Breast epithelium (tissue), 4 donors: ENCODE measurements around the gene CDH8. TPM values are rescaled to one million over a fixed set of nuclear protein-coding genes. Genes with fewer than 3 reads are reported as not detected.
"Not testable (repeated sequence)": the region's sequence is repeated elsewhere in the genome, so short reads cannot be mapped to it uniquely, and the experiment has no call there.

Source experiments
- DNase-seq, 2 donors: peaks; one replicate each; pipeline ENCODE4 v3.0.0-alpha.2; 2019; ENCODE audit warnings: low spot score in 2 of 2
- H3K27ac ChIP-seq, 2 donors: fragments of 200-600 bp; sonication (generic) in 1 of 2; one replicate each; pipeline ENCODE4 v1.5.1; 2016 to 2019; ENCODE audit warnings: mild to moderate bottlenecking in 1 of 2
- H3K27me3 ChIP-seq, 2 donors: fragments of 200-600 bp; sonication (generic) in 1 of 2; one replicate each; pipeline versions ENCODE4 v1.5.1 to v1.6.0; 2017 to 2019; ENCODE audit warnings: control low read depth in 1 of 2, mild to moderate bottlenecking in 1 of 2
- H3K36me3 ChIP-seq: fragments of 200-600 bp; one replicate; pipeline ENCODE4 v1.5.1; 2019
- H3K4me1 ChIP-seq, 2 donors: fragments of 200-600 bp; sonication (generic); one replicate each; pipeline ENCODE4 v1.5.1; 2016 to 2019; ENCODE audit warnings: control low read depth in 1 of 2
- H3K4me3 ChIP-seq, 3 donors: fragments of 200-600 bp; sonication (generic); 1 replicate in 2 of 3; 2 replicates in 1 of 3; pipeline ENCODE4 v1.5.1; 2016 to 2019; ENCODE audit warnings: mild to moderate bottlenecking in 3 of 3, moderate library complexity in 2 of 3
- H3K9me3 ChIP-seq, 2 donors: fragments of 200-600 bp; sonication (generic) in 1 of 2; one replicate each; pipeline ENCODE4 v1.5.1; 2016 to 2019; ENCODE audit warnings: control low read depth in 1 of 2
- POLR2A ChIP-seq: fragments of 450-650 bp; IDR thresholded peaks from one replicate; pipeline ENCODE4 v1.6.1; 2016; ENCODE audit warnings: antibody characterized with exemption, mild to moderate bottlenecking, moderate library complexity
- POLR2AphosphoS5 ChIP-seq, 3 donors: sonication (generic); formaldehyde crosslinking; IDR thresholded peaks; one replicate each; pipeline ENCODE4 v1.6.1; 2017; ENCODE audit warnings: antibody characterized with exemption in 3 of 3
- intact Hi-C: fragments of 100-400 bp; cut with DNase I; formaldehyde crosslinking; loops from one replicate; pipeline ENCODE4 v1.15.1; 2023; ENCODE audit warnings: low total_unique reads
- total RNA-seq, 3 donors: library from RNA; depleted of rRNA; stranded (reverse); fragments of >200 nt; gene quantifications; one replicate each; pipeline ENCODE4 v1.1.0, GENCODE V29; 2016
- TF ChIP-seq, protein P1 (sequence below), 3 donors: fragments of 450-650 bp; IDR thresholded peaks; one replicate each; pipeline ENCODE4 v1.5.1; 2016 to 2017; ENCODE audit warnings: antibody characterized with exemption in 3 of 3, mild to moderate bottlenecking in 3 of 3, moderate library complexity in 3 of 3

Gene CDH8
- total RNA-seq, 3 donors from 2014 or later = under 0.01 to 0.15 TPM; not detected in 1

GRCh38 chr16:61798741-61799140 is 237.5 kb downstream of the CDH8 start:
- Histone ChIP-seq H3K27ac (no peak overlapping the region), H3K36me3 (no peaks in the 10 kb centered on the region), H3K4me3 (no peak overlapping the region), H3K4me1 (no peaks in the 10 kb centered on the region), H3K27me3 (no peaks in the 10 kb centered on the region), H3K9me3 (no peaks in the 10 kb centered on the region)
- no peak for TF ChIP-seq POLR2A
- TF ChIP-seq, protein P1, sequence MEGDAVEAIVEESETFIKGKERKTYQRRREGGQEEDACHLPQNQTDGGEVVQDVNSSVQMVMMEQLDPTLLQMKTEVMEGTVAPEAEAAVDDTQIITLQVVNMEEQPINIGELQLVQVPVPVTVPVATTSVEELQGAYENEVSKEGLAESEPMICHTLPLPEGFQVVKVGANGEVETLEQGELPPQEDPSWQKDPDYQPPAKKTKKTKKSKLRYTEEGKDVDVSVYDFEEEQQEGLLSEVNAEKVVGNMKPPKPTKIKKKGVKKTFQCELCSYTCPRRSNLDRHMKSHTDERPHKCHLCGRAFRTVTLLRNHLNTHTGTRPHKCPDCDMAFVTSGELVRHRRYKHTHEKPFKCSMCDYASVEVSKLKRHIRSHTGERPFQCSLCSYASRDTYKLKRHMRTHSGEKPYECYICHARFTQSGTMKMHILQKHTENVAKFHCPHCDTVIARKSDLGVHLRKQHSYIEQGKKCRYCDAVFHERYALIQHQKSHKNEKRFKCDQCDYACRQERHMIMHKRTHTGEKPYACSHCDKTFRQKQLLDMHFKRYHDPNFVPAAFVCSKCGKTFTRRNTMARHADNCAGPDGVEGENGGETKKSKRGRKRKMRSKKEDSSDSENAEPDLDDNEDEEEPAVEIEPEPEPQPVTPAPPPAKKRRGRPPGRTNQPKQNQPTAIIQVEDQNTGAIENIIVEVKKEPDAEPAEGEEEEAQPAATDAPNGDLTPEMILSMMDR (IDR thresholded peaks at IDR 0.05) = no peak
- intact Hi-C loops = no loop called here
- no peak for DNase-seq

GRCh38 chr16:61797961-61798507 is 238.2 kb downstream of the CDH8 start:
- DNase-seq = no peak
- TF ChIP-seq, protein P1 (IDR thresholded peaks at IDR 0.05) = no peak
- TF ChIP-seq POLR2A (no peak), POLR2AphosphoS5 (IDR thresholded peaks at IDR 0.05) (no peak)
- no peaks in the 10 kb centered on the region for H3K36me3 ChIP-seq
- H3K4me1 ChIP-seq = no peaks in the 10 kb centered on the region
- no peaks in the 10 kb centered on the region for H3K9me3 ChIP-seq
- H3K27me3 ChIP-seq = no peaks in the 10 kb centered on the region
- H3K4me3 ChIP-seq = no peak overlapping the region
- intact Hi-C loops = no loop called here
- no peak overlapping the region for H3K27ac ChIP-seq

DNA sequence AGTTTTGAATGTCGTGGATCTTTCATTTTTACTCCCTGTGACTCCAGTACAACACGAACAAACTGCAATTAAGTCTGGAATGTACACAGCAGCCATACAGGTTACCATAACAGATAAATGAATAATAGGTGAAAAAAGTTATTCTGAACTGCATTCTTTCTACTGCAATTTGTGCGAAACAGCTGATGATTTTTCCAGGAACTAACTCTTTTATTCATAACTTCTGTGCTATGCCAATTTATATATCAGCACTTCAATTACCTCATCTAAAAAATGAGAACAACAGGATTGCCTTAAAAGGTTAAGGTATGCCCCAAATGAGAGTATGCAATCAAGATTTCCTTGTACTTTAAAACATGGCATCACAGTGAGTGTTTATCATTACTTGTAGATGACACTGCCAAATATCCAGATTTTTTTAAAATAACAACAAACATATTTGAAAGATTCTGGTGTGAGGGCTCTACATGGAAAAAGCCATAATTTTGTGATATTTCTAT is 238.9 kb downstream of the CDH8 start:
- intact Hi-C loops = no loop called here
- no peak overlapping the region for H3K4me3 ChIP-seq
- H3K9me3 ChIP-seq = no peaks in the 10 kb centered on the region
- TF ChIP-seq POLR2AphosphoS5 (IDR thresholded peaks at IDR 0.05) (no peak), POLR2A (no peak)
- TF ChIP-seq, protein P1 (IDR thresholded peaks at IDR 0.05) = no peak
- H3K27ac ChIP-seq = no peak overlapping the region
- DNase-seq = no peak
- no peaks in the 10 kb centered on the region for H3K36me3 ChIP-seq
- no peaks in the 10 kb centered on the region for H3K4me1 ChIP-seq
- no peaks in the 10 kb centered on the region for H3K27me3 ChIP-seq

DNA sequence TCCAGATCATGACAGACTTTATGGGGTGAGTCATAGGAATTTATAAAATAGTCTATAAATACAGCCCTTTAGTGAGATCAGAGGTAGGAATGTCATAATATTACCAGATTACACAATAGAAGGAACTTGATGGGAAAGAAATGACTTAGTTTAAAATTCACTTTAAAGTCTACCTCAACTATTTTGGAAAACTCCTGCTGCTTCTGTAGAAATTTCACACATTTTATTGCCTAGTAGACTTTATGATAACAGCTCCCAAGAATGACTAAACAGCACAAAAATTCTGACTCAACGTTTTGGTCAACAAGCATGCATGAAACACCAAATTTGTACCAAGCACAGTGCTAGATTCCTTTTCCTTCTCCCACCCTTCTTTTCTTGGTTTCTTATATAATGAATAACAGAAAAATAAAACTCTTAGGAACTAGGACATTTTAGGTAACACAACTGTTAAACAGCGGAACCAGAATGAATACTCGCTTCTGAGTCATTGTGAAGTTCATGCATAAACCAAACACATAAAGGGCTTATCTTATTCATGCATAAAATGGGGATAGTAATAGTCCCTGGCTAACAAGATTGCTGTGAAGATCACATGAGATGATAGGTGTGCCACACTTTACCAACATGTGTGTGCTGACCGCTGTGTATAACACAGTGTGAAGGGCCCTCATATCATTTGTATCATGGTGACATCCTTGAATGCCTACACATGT is 243.9 kb downstream of the CDH8 start:
- H3K4me3 ChIP-seq = no peak overlapping the region
- no peak overlapping the region for H3K27ac ChIP-seq
- DNase-seq = no peak
- TF ChIP-seq POLR2AphosphoS5 (IDR thresholded peaks at IDR 0.05) = no peak
- no peak for TF ChIP-seq POLR2A
- TF ChIP-seq, protein P1 (IDR thresholded peaks at IDR 0.05) = no peak
- no peaks in the 10 kb centered on the region for H3K27me3 ChIP-seq
- no peaks in the 10 kb centered on the region for H3K36me3 ChIP-seq
- no peaks in the 10 kb centered on the region for H3K9me3 ChIP-seq
- intact Hi-C loops = no loop called here
- H3K4me1 ChIP-seq = no peaks in the 10 kb centered on the region

DNA sequence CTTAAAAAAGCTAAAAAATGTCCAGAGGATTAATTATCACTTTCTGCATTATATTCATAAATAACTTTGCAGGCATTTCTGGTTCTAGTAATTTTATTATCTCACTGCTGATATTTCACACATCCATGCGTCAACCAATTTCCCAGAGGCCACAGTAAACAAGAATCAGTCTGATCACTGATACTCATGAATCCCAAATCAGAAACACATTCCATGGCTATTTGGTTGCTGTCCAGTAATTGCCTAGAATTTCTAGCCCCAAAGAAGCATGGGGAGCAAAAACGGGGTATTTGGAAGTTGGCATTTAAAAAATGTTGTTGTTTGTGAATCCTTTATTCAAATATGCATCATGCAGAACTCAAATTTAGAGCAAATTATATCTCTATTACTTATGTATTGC is 244.8 kb downstream of the CDH8 start:
- H3K4me3 ChIP-seq = no peak overlapping the region
- no peaks in the 10 kb centered on the region for H3K27me3 ChIP-seq
- H3K4me1 ChIP-seq = no peaks in the 10 kb centered on the region
- H3K9me3 ChIP-seq = no peaks in the 10 kb centered on the region
- intact Hi-C loops = no loop called here
- H3K36me3 ChIP-seq = no peaks in the 10 kb centered on the region
- DNase-seq = no peak
- TF ChIP-seq, protein P1 (IDR thresholded peaks at IDR 0.05) = no peak
- TF ChIP-seq POLR2A = no peak
- no peak for TF ChIP-seq POLR2AphosphoS5 (IDR thresholded peaks at IDR 0.05)
- no peak overlapping the region for H3K27ac ChIP-seq

GRCh38 chr16:61781855-61782254 is 254.4 kb downstream of the CDH8 start:
- H3K27ac ChIP-seq, H3K4me3 ChIP-seq, H3K4me1 ChIP-seq, H3K27me3 ChIP-seq, DNase-seq, intact Hi-C loops, H3K9me3 ChIP-seq, H3K36me3 ChIP-seq: not testable (repeated sequence)
